ENCODE measurements around the gene GHRHR.

GRCh38 chr7:30915005-30915601 is 48.6 kb upstream of the GHRHR start:
- no peak for TF ChIP-seq POLR2A (IDR thresholded peaks at IDR 0.05; ENCODE audit: low read depth, low read length)
- TF ChIP-seq TAF1 (IDR thresholded peaks at IDR 0.05; ENCODE audit: borderline replicate concordance, low read depth, low read length), result no peak
- TF ChIP-seq POLR2AphosphoS5 (IDR thresholded peaks at IDR 0.05; ENCODE audit: low read depth, low read length), result no peak

Data from GM12892 (cell line).